ENCODE results near the gene TMEM144.

TMEM144 gene

GRCh38 chr4:158261480-158261879 is 51.2 kb downstream of the TMEM144 start:
- Histone ChIP-seq H3K79me1 (replicated peaks; ENCODE audit: low read length, poor library complexity, severe bottlenecking) (no peaks in the 10 kb centered on the region), H2AK5ac (ENCODE audit: low read length, severe bottlenecking) (no peak overlapping the region), H3K9ac (ENCODE audit: low read length) (no peak overlapping the region), H3K4me1 (ENCODE audit: control insufficient read depth, insufficient read depth, low read depth, low read length) (no peaks in the 10 kb centered on the region), H3K4me2 (ENCODE audit: low read length, poor library complexity, severe bottlenecking) (no peak overlapping the region), H3K4ac (ENCODE audit: low read depth in 1 of 2, low read length in 2 of 2) (no peak overlapping the region), H3K27me3 (ENCODE audit: control insufficient read depth in 1 of 2, insufficient read depth in 1 of 2, low read length in 2 of 2) (no peaks in the 10 kb centered on the region), H2AFZ (ENCODE audit: low read depth, low read length) (no peak overlapping the region), H3K36me3 (ENCODE audit: control insufficient read depth in 1 of 2, insufficient read depth in 2 of 2, low read depth in 1 of 2, low read length in 2 of 2) (no peaks in the 10 kb centered on the region), H2BK5ac (ENCODE audit: low read depth, low read length, poor library complexity, severe bottlenecking) (no peak overlapping the region), H3K14ac (ENCODE audit: low read length in 2 of 2) (no peak overlapping the region), H3K9me3 (ENCODE audit: control insufficient read depth, low read length) (no peaks in the 10 kb centered on the region), H3K18ac (ENCODE audit: low read depth in 1 of 2, low read length in 2 of 2) (no peak overlapping the region), H2BK120ac (ENCODE audit: low read depth, low read length) (no peak overlapping the region), H4K8ac (ENCODE audit: low read length) (no peak overlapping the region), H3K23ac (ENCODE audit: low read length in 2 of 2) (no peak overlapping the region), H3K27ac (ENCODE audit: low read length, poor library complexity, severe bottlenecking) (no peak overlapping the region), H3K4me3 (ENCODE audit: insufficient read depth in 1 of 2, low read depth in 1 of 2, low read length in 2 of 2) (no peak overlapping the region), H4K91ac (ENCODE audit: low read length) (no peak overlapping the region), H2BK12ac (ENCODE audit: low read length in 2 of 2) (no peak overlapping the region), H2BK15ac (ENCODE audit: low read depth, poor library complexity, severe bottlenecking) (no peak overlapping the region)
- 98% methylated on average over 2 of the region's 4 CpGs for WGBS
- no peak for DNase-seq

GRCh38 chr4:158268553-158268952 is 58.3 kb downstream of the TMEM144 start:
- H3K4ac ChIP-seq (ENCODE audit: low read depth in 1 of 2, low read length in 2 of 2) = no peak overlapping the region
- no peak overlapping the region for H2BK15ac ChIP-seq (ENCODE audit: low read depth, poor library complexity, severe bottlenecking)
- no peaks in the 10 kb centered on the region for H3K9me3 ChIP-seq (ENCODE audit: control insufficient read depth, low read length)
- H4K91ac ChIP-seq (ENCODE audit: low read length) = no peak overlapping the region
- H3K9ac ChIP-seq (ENCODE audit: low read length) = no peak overlapping the region
- H4K8ac ChIP-seq (ENCODE audit: low read length) = no peak overlapping the region
- no peak overlapping the region for H2BK12ac ChIP-seq (ENCODE audit: low read length in 2 of 2)
- H2AFZ ChIP-seq (ENCODE audit: low read depth, low read length) = no peak overlapping the region
- H3K23ac ChIP-seq (ENCODE audit: low read length in 2 of 2) = no peak overlapping the region
- 71% methylated on average over 1 of the region's 2 CpGs for WGBS
- no peak for DNase-seq
- no peaks in the 10 kb centered on the region for H3K27me3 ChIP-seq (ENCODE audit: control insufficient read depth in 1 of 2, insufficient read depth in 1 of 2, low read length in 2 of 2)
- no peak overlapping the region for H3K27ac ChIP-seq (ENCODE audit: low read length, poor library complexity, severe bottlenecking)
- H3K4me1 ChIP-seq (ENCODE audit: control insufficient read depth, insufficient read depth, low read depth, low read length) = no peaks in the 10 kb centered on the region
- H2BK120ac ChIP-seq (ENCODE audit: low read depth, low read length) = no peak overlapping the region
- H3K4me3 ChIP-seq (ENCODE audit: insufficient read depth in 1 of 2, low read depth in 1 of 2, low read length in 2 of 2) = no peak overlapping the region
- no peaks in the 10 kb centered on the region for H3K79me1 ChIP-seq (replicated peaks; ENCODE audit: low read length, poor library complexity, severe bottlenecking)
- H3K18ac ChIP-seq (ENCODE audit: low read depth in 1 of 2, low read length in 2 of 2) = no peak overlapping the region
- H2BK5ac ChIP-seq (ENCODE audit: low read depth, low read length, poor library complexity, severe bottlenecking) = no peak overlapping the region
- H3K36me3 ChIP-seq (ENCODE audit: control insufficient read depth in 1 of 2, insufficient read depth in 2 of 2, low read depth in 1 of 2, low read length in 2 of 2) = no peaks in the 10 kb centered on the region
- no peak overlapping the region for H3K4me2 ChIP-seq (ENCODE audit: low read length, poor library complexity, severe bottlenecking)
- no peak overlapping the region for H3K14ac ChIP-seq (ENCODE audit: low read length in 2 of 2)
- H2AK5ac ChIP-seq (ENCODE audit: low read length, severe bottlenecking) = no peak overlapping the region

GRCh38 chr4:158274636-158275035 is 64.3 kb downstream of the TMEM144 start:
- no peak overlapping the region for H2BK12ac ChIP-seq (ENCODE audit: low read length in 2 of 2)
- no peak overlapping the region for H3K4me3 ChIP-seq (ENCODE audit: insufficient read depth in 1 of 2, low read depth in 1 of 2, low read length in 2 of 2)
- no peaks in the 10 kb centered on the region for H3K27me3 ChIP-seq (ENCODE audit: control insufficient read depth in 1 of 2, insufficient read depth in 1 of 2, low read length in 2 of 2)
- no peak overlapping the region for H2AFZ ChIP-seq (ENCODE audit: low read depth, low read length)
- H3K23ac ChIP-seq (ENCODE audit: low read length in 2 of 2) = no peak overlapping the region
- no peak overlapping the region for H3K14ac ChIP-seq (ENCODE audit: low read length in 2 of 2)
- no peak for DNase-seq
- no peaks in the 10 kb centered on the region for H3K9me3 ChIP-seq (ENCODE audit: control insufficient read depth, low read length)
- H4K8ac ChIP-seq (ENCODE audit: low read length) = no peak overlapping the region
- H3K79me1 ChIP-seq (replicated peaks; ENCODE audit: low read length, poor library complexity, severe bottlenecking) = no peaks in the 10 kb centered on the region
- no peak overlapping the region for H3K9ac ChIP-seq (ENCODE audit: low read length)
- no peak overlapping the region for H3K18ac ChIP-seq (ENCODE audit: low read depth in 1 of 2, low read length in 2 of 2)
- no peak overlapping the region for H2BK5ac ChIP-seq (ENCODE audit: low read depth, low read length, poor library complexity, severe bottlenecking)
- H2BK120ac ChIP-seq (ENCODE audit: low read depth, low read length) = no peak overlapping the region
- H3K36me3 ChIP-seq (ENCODE audit: control insufficient read depth in 1 of 2, insufficient read depth in 2 of 2, low read depth in 1 of 2, low read length in 2 of 2) = no peaks in the 10 kb centered on the region
- WGBS = 83% methylated on average over 1 of the region's 5 CpGs
- no peak overlapping the region for H3K27ac ChIP-seq (ENCODE audit: low read length, poor library complexity, severe bottlenecking)
- H4K91ac ChIP-seq (ENCODE audit: low read length) = no peak overlapping the region
- no peaks in the 10 kb centered on the region for H3K4me1 ChIP-seq (ENCODE audit: control insufficient read depth, insufficient read depth, low read depth, low read length)
- no peak overlapping the region for H2AK5ac ChIP-seq (ENCODE audit: low read length, severe bottlenecking)
- no peak overlapping the region for H3K4ac ChIP-seq (ENCODE audit: low read depth in 1 of 2, low read length in 2 of 2)
- H2BK15ac ChIP-seq (ENCODE audit: low read depth, poor library complexity, severe bottlenecking) = no peak overlapping the region
- no peak overlapping the region for H3K4me2 ChIP-seq (ENCODE audit: low read length, poor library complexity, severe bottlenecking)

- H3K18ac ChIP-seq (ENCODE audit: low read depth in 1 of 2, low read length in 2 of 2) = no peak overlapping the region
- H3K4me3 ChIP-seq (ENCODE audit: insufficient read depth in 1 of 2, low read depth in 1 of 2, low read length in 2 of 2) = no peak overlapping the region
- H3K79me1 ChIP-seq (replicated peaks; ENCODE audit: low read length, poor library complexity, severe bottlenecking) = no peaks in the 10 kb centered on the region
- no peak overlapping the region for H4K8ac ChIP-seq (ENCODE audit: low read length)
- H3K27me3 ChIP-seq (ENCODE audit: control insufficient read depth in 1 of 2, insufficient read depth in 1 of 2, low read length in 2 of 2) = no peaks in the 10 kb centered on the region
- no peaks in the 10 kb centered on the region for H3K4me1 ChIP-seq (ENCODE audit: control insufficient read depth, insufficient read depth, low read depth, low read length)
- no peak overlapping the region for H3K4ac ChIP-seq (ENCODE audit: low read depth in 1 of 2, low read length in 2 of 2)
- no peak overlapping the region for H3K4me2 ChIP-seq (ENCODE audit: low read length, poor library complexity, severe bottlenecking)
- no peak overlapping the region for H2BK120ac ChIP-seq (ENCODE audit: low read depth, low read length)
- DNase-seq = no peak
- no peak overlapping the region for H3K27ac ChIP-seq (ENCODE audit: low read length, poor library complexity, severe bottlenecking)
- no peaks in the 10 kb centered on the region for H3K36me3 ChIP-seq (ENCODE audit: control insufficient read depth in 1 of 2, insufficient read depth in 2 of 2, low read depth in 1 of 2, low read length in 2 of 2)
- 91% methylated on average over 8 of the region's 8 CpGs for WGBS
- no peaks in the 10 kb centered on the region for H3K9me3 ChIP-seq (ENCODE audit: control insufficient read depth, low read length)
- H3K9ac ChIP-seq (ENCODE audit: low read length) = no peak overlapping the region
- H2AFZ ChIP-seq (ENCODE audit: low read depth, low read length) = no peak overlapping the region
- H2BK15ac ChIP-seq (ENCODE audit: low read depth, poor library complexity, severe bottlenecking) = no peak overlapping the region
- no peak overlapping the region for H4K91ac ChIP-seq (ENCODE audit: low read length)
- H2BK5ac ChIP-seq (ENCODE audit: low read depth, low read length, poor library complexity, severe bottlenecking) = no peak overlapping the region
- peak overlapping the region in 1 of 2 experiments; percentile 32 for H3K14ac ChIP-seq (ENCODE audit: low read length in 2 of 2)
- no peak overlapping the region for H2BK12ac ChIP-seq (ENCODE audit: low read length in 2 of 2)
- no peak overlapping the region for H2AK5ac ChIP-seq (ENCODE audit: low read length, severe bottlenecking)
- no peak overlapping the region for H3K23ac ChIP-seq (ENCODE audit: low read length in 2 of 2)
Measured at GRCh38 chr4:158277558-158277957, 67.3 kb downstream of the TMEM144 start.
